ENCODE data around the gene CPED1. TPM values are rescaled to one million over a fixed set of nuclear protein-coding genes. Genes with fewer than 3 reads are reported as not detected.
"Not testable (repeated sequence)": the region's sequence is repeated elsewhere in the genome, so short reads cannot be mapped to it uniquely, and the experiment has no call there.

CPED1 gene
- total RNA-seq, 4 donors from 2014 or later = 7.4 to 19.6 (median 11.4) TPM

- no peaks in the 10 kb centered on the region for H3K9me3 ChIP-seq
- H3K4me1 ChIP-seq = no peaks in the 10 kb centered on the region
- H3K4me3 ChIP-seq (replicated peaks in 1 of 3) = no peak overlapping the region
- no peak overlapping the region for H3K27ac ChIP-seq
- H3K36me3 ChIP-seq = no peaks in the 10 kb centered on the region
- TF ChIP-seq POLR2A (IDR thresholded peaks at IDR 0.05) (no peak), CTCF (IDR thresholded peaks at IDR 0.05) (no peak)
- intact Hi-C loops (cut with DNase I) = no loop called here
- no peak for DNase-seq
- WGBS, 2 donors = 92 to 93% methylated on average over 1 of the region's 1 CpG
- H3K27me3 ChIP-seq = no peaks in the 10 kb centered on the region
Measured at GRCh38 chr7:121116396-121116795, 127.9 kb downstream of the CPED1 start.

GRCh38 chr7:121119047-121119446 is 130.5 kb downstream of the CPED1 start:
- intact Hi-C loops (cut with DNase I) = no loop called here
- WGBS, 2 donors = 97% methylated on average over 9 of the region's 9 CpGs
- no peaks in the 10 kb centered on the region for H3K27me3 ChIP-seq

GRCh38 chr7:121123032-121123431 is 134.5 kb downstream of the CPED1 start:
- no peak for TF ChIP-seq CTCF (IDR thresholded peaks at IDR 0.05)
- intact Hi-C loops (cut with DNase I) = no loop called here
- no peaks in the 10 kb centered on the region for H3K4me1 ChIP-seq
- H3K36me3 ChIP-seq = no peaks in the 10 kb centered on the region
- no peak for DNase-seq
- WGBS, 2 donors = 63 to 72% methylated on average over 2 of the region's 2 CpGs
- no peaks in the 10 kb centered on the region for H3K9me3 ChIP-seq
- no peaks in the 10 kb centered on the region for H3K27me3 ChIP-seq
- H3K27ac ChIP-seq = no peak overlapping the region
- H3K4me3 ChIP-seq (replicated peaks in 1 of 3) = no peak overlapping the region

More at GRCh38 chr7:121119047-121119446, 130.5 kb downstream of the CPED1 start:
- H3K4me3 ChIP-seq (replicated peaks in 1 of 3) = no peak overlapping the region
- no peaks in the 10 kb centered on the region for H3K9me3 ChIP-seq
- H3K27ac ChIP-seq = no peak overlapping the region
- no peaks in the 10 kb centered on the region for H3K36me3 ChIP-seq
- TF ChIP-seq CTCF (IDR thresholded peaks at IDR 0.05) = no peak
- no peaks in the 10 kb centered on the region for H3K4me1 ChIP-seq
- DNase-seq = no peak

GRCh38 chr7:121125454-121125853 is 136.9 kb downstream of the CPED1 start:
- H3K36me3 ChIP-seq; H3K4me3 ChIP-seq (replicated peaks in 1 of 3); H3K4me1 ChIP-seq; H3K27ac ChIP-seq; intact Hi-C loops (cut with DNase I); DNase-seq; H3K27me3 ChIP-seq; H3K9me3 ChIP-seq: not testable (repeated sequence)
- 78% methylated on average over 1 of the region's 1 CpG for WGBS, 2 donors

GRCh38 chr7:121126201-121126600 is 137.7 kb downstream of the CPED1 start:
- Histone ChIP-seq H3K4me1 (no peaks in the 10 kb centered on the region), H3K27ac (no peak overlapping the region), H3K4me3 (replicated peaks in 1 of 3) (no peak overlapping the region), H3K27me3 (no peaks in the 10 kb centered on the region), H3K9me3 (no peaks in the 10 kb centered on the region), H3K36me3 (no peaks in the 10 kb centered on the region)
- no peak for DNase-seq
- intact Hi-C loops (cut with DNase I) = no loop called here
- 98% methylated on average over 1 of the region's 1 CpG for WGBS, 2 donors
- TF ChIP-seq POLR2A (IDR thresholded peaks at IDR 0.05) (no peak), CTCF (IDR thresholded peaks at IDR 0.05) (no peak)
